NCI-H1092 treated with DMSO at 0.1 percent for 48 hours (cell line): ENCODE results near the gene NOCT.
"Not testable (repeated sequence)": the region's sequence is repeated elsewhere in the genome, so short reads cannot be mapped to it uniquely, and the experiment has no call there.

Source experiments
- DNase-seq: peaks from one replicate; lab custom pipeline; 2025; lab: John Stamatoyannopoulos, UW

Gene NOCT, protein sequence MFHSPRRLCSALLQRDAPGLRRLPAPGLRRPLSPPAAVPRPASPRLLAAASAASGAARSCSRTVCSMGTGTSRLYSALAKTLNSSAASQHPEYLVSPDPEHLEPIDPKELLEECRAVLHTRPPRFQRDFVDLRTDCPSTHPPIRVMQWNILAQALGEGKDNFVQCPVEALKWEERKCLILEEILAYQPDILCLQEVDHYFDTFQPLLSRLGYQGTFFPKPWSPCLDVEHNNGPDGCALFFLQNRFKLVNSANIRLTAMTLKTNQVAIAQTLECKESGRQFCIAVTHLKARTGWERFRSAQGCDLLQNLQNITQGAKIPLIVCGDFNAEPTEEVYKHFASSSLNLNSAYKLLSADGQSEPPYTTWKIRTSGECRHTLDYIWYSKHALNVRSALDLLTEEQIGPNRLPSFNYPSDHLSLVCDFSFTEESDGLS

DNA sequence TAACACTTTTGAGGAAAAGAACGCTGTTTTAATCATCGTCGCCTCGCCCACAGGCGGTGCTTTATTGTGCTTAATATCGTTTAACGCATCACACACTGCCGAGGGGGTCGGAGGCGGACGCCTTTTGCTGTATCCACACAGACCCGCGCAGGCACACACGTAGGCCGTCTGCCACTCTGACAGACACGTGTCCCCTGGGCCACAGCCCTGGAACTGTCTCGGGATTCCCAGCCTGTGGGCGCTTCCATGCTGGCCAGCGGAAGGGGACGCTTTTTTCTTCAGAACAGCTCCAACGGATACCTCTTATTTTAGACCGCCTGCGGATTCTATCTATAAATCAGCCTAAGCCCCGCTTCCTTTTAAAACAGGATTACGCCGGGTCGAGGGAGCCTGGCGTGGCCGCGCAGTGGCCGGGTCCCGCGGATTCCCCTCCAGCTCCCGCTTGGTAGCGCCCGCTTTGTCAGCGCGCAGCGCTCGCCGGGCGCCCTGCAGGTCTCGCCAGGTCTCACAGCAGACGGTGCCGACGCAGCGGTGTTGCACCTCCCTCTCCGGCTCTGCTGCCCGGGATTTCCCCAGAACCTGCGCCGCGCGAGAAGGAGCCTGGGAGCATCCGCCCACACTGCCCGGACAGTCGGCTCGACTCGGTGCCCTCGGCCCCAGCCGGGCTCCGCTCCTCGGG lies at the start of gene NOCT:
NOCT (plus strand) TSS at position 513 of the 679 bp plus-strand sequence. CDS start 201 bp downstream, outside the sequence.
- peak; percentile 92 for DNase-seq

DNA sequence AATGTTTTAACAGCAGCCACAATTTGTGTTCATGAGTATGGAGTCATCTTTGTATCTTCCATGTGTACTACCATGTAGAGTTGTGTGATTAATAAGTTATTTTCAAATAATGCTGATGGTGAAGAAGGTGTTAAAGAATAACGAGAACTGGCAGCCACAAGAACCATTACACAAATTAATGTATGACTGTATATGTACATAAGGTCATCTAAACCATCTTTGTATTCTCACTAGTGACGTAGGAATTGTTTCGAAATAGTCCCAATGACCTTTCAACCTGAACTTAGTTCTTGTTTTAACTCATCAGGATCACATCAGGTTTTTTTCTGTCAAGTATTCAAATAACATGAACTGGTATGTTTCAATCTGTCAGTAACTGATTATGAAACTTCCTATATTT lies 48.3 kb upstream of the NOCT start:
- no peak for DNase-seq

DNA sequence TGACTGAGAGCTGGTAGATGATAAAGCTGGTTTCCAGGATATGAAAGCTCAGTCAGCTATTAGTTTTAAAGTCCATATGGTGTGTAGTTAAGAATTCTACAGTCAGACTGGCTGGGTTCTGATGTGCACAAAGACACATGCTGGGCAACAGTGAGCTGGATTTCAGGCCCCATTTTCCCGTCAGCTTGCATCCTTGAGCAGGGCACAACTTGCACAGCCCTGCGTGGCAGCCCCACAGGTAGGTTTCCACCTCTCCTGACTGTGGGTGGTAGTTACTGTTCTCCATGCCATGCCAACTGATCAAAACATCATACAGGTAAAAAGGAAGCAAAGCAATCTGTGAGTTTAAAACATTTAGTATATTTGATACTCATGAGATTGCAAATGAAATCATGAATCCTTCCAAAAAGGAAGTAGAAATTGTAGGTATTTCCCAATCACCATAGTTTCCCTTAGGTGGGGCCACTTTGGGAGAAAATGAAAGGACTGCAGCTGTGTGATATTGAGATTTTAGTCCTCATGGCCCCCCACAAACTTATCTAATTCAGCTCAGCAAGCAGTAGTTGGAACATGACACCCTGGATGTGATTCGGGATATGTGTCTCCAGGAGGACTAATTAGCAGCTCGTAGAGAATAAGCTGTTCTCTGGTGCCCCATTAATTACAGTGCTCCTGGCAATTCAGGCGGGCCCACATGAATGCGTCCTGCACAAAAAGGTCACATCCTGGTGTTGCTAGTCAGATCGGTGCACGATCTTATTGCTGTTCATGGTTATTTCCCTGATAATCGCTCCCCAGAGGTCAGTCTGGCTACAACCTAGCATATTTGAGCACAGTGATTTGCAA lies 42.4 kb upstream of the NOCT start:
- DNase-seq: no peak

DNA sequence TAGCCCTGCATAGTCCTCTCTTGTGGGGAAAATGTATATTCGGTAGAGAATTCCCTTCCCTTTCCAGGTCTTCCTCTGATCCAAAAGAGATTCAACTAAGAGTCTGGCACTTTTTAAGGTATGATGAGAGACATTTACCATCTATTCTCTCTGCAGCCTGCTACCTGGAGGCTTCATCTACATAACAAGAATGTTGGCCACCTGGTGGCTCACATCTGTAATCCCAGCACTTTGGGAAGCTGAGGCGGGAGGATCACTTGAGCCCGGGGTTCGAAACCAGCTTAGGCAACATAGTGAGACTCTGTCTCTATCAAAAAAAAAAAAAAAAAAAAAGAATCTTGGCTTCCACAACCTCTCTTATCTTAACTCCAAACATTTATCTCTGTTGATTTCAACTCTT lies 40.4 kb upstream of the NOCT start:
- DNase-seq: no peak

DNA sequence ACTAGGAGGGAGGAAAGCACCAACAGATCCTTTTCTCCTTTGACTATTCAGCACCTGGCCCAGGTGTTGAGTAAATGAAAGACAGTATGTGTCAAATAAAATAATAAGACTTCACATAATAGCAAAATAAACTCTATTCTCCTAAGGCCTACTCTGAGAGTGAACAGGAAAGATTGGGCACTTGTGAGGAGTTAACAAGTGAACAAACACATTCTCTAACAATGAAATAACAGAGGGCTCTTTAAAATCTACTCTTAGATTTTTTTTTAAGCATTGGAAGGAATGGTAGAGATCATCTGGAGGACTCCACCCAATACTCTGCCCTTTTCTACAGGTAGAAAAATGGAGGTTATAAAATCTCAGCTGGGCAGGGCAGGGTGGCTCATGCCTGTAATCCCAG lies 39.1 kb upstream of the NOCT start:
- DNase-seq: no peak

DNA sequence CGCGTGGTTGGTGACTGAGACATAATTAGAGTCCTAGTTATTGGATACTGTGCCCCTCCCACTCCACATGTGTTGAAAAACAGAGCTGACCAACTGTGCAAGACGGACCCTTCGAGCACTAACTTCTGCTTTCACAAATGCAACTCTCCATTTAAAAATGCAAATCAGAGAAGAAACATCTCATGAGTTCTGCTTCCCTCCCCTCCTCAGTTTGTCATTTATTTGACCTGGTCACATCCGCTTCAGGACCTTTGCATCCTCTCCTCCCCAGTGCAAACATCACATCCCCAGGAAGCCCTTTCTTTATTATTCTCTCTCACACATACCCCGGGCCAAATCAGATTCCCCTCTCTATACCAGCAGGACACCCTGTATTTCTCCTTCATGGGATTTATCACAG lies 38.1 kb upstream of the NOCT start:
- DNase-seq: no peak

DNA sequence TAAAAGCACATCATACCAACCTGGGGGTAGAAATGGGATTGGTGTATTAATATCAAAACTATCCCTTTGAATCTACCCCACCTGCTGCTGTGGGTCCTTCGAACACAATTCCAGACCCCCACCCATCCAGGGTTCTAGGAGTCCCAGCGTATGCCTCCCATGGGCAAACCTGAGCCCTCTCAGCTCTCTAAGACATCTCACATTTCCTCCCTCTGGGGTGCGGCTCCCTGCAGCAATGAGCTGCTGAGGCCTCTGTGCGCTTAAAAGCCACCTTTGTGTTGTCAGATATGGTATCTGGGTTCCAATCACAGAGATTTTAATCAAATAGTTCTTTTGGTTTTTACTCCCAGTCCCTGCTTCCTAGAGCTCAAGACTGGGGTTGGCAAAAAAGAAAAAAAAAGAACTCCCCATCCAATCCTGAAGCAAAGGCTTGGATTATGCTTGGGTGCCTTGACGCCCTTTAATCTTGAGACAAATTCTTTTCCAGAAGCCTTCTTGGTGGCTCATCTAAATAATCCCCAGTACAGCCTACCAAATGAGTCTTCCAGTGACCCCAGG lies 37.5 kb upstream of the NOCT start:
- DNase-seq: no peak

DNA sequence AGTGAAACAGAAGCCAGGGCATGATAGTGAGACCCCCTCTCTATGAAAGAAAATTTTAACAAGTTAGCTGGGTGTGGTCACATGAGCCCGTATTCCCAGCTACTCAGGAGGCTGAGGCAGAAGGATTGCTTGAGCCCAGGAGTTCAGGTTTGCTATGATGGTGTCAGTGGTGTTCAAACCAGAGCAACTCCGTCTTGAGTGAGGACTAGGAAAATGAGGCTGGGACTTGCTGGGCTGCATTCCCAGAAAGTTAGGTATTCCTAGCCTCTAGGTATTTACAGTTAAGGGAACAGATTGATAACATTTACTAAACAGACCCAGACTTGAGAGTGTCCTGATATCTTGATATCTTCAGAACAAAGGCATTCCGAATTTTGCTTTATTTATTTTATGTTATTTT lies 37.0 kb upstream of the NOCT start:
- DNase-seq: no peak

DNA sequence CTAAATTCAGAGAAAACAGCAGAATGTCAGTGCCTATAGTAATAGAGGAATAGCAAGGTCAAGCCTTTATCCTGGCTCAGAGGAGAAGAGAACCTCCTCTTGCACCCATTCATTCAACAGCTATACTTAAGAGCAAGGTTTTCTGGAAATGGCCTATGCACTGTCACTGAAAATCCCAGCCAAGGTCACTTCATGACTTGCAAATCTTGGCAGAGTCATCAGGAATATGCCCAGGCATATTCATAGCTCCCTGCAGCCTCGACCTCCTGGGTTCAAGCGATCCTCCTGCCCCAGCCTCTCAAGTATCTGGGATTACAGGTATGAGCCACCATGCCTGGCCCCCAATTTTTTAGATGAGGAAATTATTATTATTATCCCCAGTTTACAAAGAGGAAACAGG lies 35.8 kb upstream of the NOCT start:
- DNase-seq: no peak

DNA sequence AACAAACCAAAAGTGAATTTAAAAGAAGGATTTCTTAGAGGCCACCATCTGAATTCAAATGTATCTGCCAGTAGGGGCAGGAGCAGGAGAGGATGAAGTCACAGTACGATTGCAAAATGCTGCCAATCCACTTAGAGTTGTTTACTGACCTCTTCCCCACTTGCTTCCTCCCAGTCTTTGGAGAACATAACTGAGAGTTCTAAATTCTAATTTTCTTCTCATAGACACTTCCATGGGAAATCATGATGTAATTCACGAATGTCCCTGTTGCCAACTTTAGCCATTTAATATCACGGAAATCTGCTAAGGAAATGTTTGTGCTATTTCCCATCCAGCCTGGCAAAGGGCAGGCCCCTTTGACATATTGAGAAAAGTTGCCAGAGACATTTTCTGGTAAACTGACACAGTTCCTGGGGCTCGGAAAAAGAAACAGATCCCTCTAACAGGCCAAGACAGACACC lies 33.6 kb upstream of the NOCT start:
- DNase-seq: no peak

DNA sequence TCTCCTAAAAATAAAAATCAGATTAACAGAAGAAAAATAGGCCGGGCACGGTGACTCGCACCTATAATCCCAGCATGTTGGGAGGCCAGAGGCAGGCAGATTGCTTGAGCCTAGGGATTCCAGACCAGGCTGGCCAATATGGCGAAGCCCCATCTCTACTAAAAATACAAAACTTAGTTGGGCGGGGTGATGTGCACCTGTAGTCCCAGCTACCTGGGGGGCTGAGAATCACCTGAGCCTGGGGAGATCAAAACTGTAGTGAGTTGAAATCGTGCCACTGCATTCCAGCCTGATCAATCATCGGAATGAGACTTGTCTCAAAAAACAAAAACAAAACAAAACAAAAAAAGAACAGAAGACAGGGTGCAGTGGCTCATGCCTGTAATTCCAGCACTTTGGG lies 32.8 kb upstream of the NOCT start:
- DNase-seq: no peak

DNA sequence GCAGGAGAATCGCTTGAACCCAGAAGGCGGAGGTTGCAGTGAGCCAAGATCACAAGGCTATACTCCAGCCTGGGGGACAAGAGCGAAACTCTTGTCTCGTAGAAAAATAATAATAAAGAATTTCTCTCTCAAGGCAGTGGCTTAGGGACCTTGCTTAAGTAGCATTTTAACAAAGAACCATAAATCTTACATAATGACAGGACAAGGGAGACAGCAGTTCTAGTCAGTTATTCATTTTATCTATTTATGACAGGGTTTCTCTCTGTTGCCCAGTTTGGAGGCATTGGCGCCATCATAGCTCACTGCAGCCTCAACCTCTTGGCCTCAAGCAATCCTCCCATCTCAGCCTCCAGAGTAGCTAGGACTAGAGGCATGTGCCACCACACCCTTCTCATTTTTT lies 31.9 kb upstream of the NOCT start:
- no peak for DNase-seq

DNA sequence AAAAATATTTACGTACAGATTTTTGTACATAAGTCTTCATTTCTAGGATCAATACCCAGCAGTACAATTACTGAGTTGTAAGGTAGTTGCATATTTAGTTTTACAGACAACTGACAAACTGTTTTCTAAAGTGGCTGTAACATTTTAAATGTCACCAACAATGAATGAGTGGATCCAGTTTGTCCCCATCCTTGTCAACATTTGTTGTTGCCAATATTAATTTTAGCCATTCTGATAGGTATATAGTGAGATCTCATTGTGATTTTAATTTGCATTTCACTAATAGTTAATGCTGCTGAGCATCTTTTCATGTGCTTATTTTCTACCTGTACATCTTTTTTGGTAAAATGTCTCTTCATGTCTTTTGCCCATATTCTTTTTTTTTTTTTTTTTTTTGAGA lies 30.9 kb upstream of the NOCT start:
- no peak for DNase-seq

DNA sequence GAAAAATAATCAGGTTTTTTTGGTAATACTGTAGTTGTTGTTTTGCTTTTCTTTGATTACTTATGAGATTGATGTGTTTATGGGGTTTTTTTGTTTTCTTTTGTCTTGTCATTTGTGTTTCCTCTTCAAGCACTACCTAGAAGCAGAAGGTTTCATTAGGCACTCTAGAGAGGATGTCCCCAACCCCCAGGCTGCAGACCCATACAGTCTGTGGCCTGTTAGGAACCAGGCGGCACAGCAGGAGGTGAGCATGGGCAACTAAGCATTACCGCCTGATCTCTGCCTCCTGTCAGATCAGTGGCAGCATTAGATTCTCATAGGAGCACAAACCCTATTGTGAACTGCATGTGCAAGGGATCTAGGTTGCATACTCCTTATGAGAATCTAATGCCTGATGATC lies 22.9 kb upstream of the NOCT start:
- DNase-seq: no peak

DNA sequence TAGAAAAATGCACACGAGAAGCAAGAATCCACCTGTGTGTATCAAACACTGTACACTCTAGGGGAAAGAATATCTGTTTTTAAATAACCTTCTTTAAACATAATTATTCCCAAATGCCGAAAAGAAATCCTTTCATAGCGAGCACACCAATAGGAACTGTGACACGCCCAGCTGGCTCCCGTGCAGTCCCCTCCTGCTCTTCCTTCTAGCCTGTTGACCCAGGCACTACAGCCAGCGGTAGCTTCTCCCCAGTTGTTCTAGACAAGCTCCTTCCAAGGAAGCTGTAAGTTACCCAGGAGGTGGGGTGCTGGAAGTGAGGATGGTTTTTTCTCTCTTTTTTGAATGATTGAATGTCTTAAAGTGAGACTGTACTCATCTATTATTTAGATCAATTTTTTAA lies 19.5 kb upstream of the NOCT start:
- DNase-seq: no peak

DNA sequence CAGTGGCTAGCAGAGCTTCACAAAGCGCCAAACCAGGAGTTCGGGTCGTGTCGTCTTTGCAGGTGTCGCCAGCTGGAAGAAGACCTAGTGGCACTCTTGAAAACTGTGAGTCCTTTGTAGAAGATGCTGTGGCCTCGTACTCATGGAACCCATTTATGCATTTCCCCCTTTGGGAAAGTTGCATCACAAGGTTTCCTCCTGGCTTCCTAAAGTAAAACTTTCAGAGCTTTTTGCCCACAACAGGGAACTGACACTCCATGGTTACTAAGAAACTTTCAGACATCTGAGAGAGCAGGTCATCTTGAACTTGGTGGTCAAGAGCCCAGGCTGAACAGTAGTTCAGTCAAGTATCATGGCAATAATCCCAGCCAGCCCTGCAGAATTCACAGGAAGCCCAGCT lies 15.9 kb upstream of the NOCT start:
- no peak for DNase-seq

DNA sequence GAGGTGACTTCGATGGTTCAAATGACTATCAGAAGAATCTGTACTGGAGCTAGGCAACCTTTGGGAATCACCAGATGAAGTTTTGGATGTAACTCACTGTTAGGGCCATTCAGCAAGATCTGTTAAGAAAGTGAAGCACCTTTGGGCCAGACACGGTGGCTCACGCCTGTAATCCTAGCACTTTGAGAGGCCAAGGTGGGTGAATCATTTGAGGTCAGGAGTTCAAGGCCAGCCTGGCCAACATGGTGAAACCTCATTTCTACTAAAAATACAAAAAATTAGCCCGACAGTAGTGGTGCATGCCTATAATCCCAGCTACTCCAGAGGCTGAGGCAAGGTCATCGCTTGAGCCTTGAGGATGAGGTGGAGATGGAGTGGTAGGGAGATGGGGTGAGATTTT lies 15.4 kb upstream of the NOCT start:
- not testable (repeated sequence) for DNase-seq

DNA sequence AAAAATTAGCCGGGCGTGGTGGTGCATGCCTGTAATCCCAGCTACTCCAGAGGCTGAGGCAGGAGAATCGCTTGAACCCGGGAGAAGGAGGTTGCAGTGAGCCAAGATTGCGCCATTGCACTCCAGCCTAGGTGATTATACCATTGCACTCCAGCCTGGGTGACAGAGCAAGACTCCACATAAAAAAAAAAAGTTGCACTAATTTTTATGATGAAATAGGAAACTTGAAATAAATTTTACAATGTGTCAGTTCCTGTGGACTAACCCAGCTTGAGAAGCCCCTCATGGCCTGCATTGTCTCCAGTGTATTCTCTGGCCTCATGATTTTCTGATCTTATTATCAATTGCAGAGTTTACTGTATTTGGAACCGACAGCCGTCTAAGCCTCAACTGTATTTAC lies 14.2 kb upstream of the NOCT start:
- DNase-seq: not testable (repeated sequence)

DNA sequence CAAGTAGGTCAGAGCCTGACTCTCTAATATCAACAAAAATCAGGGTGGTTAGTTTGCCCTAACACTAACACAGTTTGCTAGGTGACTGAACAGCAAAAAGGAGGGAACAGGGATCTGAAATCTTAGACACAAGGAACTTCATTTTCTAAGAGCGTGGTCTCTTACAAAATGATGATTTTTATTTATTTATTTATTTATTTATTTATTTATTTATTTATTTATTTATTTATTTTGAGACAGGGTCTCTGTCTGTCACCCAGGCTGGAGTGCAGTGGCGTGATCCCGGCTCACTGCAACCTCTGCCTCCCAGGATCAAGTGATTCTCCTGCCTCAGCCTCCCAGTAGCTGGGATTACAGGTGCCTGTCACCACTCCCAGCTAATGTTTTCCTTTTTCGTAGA lies 11.9 kb upstream of the NOCT start:
- not testable (repeated sequence) for DNase-seq

DNA sequence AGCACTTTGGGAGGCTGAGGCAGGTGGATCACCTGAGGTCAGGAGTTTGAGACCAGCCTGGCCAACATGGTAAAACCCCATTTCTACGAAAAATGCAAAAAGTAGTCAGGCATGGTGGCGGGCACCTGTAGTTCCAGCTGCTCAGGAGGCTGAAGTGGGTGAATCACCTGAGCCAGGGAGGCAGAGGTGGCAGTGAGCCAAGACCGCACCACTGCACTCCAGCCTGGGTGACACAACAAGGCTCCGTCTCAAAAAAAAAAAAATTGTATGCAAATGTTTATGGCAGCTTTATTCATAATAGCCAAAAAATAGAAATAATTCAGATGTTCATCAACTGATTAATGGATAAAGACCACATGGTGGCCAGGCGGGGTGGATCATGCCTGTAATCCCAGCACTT lies 9.8 kb upstream of the NOCT start:
- no peak for DNase-seq

DNA sequence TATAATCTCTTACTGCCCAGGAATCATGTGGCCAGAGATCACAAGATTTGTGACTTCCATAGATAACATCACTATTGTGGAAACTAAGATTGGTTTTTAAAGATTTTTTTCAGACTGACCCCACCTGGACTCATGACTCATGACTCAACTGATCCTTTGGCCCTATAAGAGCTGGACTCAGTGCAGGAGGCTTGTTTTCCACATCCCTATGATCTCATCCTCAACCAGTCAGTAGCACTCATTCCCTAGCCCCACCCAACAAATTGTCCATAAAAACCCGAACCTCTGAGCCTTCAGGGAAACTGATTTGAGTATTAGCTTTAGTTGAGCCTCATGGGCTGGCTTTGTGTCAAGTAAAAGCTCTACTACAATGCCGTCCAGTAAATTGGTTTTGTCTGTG lies 7.9 kb upstream of the NOCT start:
- DNase-seq: no peak

DNA sequence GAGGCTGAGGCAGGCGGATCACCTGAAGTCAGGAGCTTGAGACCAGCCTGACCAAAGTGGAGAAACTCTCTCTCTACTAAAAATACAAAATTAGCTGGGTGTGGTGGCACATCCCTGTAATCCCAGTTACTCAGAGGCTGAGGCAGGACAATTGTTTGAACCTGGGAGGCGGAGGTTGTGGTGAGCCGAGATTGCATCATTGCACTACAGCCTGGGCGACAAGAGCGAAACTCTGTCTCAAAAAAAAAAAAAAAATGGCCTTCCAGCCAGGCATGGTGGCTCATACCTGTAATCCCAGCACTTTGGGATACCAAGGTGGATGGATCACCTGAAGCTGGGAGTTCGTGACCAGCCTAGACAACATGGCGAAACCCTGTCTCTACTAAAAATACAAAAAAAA lies 7.3 kb upstream of the NOCT start:
- not testable (repeated sequence) for DNase-seq
